Progenitor cell of endocrine pancreas (in vitro differentiated cells): ENCODE results near the gene ILKAP. TPM values are rescaled to one million over a fixed set of nuclear protein-coding genes. Genes with fewer than 3 reads are reported as not detected.
A peak's percentile ranks its signal among the peaks of the same experiment; 100 is the strongest.

ENCODE experiments used
- DNase-seq: peaks from one replicate; pipeline ENCODE4 v3.0.0; 2021; ENCODE audit warnings: low spot score; ENCODE audit not compliant: unreplicated experiment
- H3K27ac Mint-ChIP-seq: 2 replicates; pipeline ENCODE4 v1.8.0; 2021; ENCODE audit warnings: mild to moderate bottlenecking, moderate library complexity, mixed read lengths
- H3K27me3 Mint-ChIP-seq: 2 replicates; pipeline ENCODE4 v1.8.0; 2021; ENCODE audit warnings: mixed read lengths
- H3K36me3 Mint-ChIP-seq: 2 replicates; pipeline ENCODE4 v1.8.0; 2022; ENCODE audit warnings: mixed read lengths; ENCODE audit not compliant: insufficient read depth
- H3K4me1 Mint-ChIP-seq: 2 replicates; pipeline ENCODE4 v1.8.0; 2021; ENCODE audit warnings: low read depth, mixed read lengths
- H3K4me3 Mint-ChIP-seq: 2 replicates; pipeline ENCODE4 v1.8.0; 2021; ENCODE audit warnings: low read depth, mild to moderate bottlenecking, moderate library complexity, mixed read lengths
- H3K9me3 Mint-ChIP-seq: 2 replicates; pipeline ENCODE4 v1.8.0; 2021; ENCODE audit warnings: low read depth, mixed read lengths
- total RNA-seq: library from RNA; stranded (reverse); gene quantifications from 2 replicates; pipeline ENCODE4 v1.2.1, GENCODE V29; 2021
- TF ChIP-seq, protein P1 (sequence below): fragments of 200-600 bp; sonication (generic); IDR thresholded peaks from one replicate; pipeline ENCODE4 v1.5.0; 2021; ENCODE audit warnings: antibody characterized with exemption, mild to moderate bottlenecking; ENCODE audit not compliant: unreplicated experiment

ILKAP gene
- total RNA-seq, 1 donor from 2014 or later: 56.3 TPM

DNA sequence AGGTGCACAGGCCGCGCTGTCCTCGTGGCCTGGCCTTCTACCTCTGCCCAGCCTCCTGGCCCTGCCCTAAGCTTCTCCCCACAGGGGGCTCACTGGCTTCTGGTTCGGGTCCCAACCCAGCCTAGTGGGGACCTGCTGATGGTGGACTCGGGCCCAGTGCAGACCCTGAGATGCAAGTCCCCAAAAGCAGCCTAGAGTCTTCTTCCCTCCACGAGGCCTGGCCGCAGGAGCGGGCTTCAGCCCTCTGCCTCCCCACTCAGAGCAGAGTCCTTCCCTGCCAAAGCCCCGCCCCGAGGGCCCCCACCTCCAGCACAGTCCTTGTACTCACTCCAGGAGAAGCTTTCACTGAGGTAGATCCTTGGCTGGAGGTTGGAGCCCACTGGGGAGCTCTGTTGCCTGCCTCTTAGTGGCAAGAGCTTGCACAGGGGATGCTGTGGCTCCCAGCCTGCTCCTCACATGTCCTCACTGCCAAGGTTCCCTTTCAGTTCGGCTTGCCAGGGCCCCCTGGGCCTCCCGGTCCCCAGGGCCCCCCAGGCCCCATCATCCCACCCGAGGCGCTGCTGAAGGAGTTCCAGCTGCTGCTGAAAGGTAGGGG lies 41.1 kb downstream of the ILKAP start:
- TF ChIP-seq, protein P1, sequence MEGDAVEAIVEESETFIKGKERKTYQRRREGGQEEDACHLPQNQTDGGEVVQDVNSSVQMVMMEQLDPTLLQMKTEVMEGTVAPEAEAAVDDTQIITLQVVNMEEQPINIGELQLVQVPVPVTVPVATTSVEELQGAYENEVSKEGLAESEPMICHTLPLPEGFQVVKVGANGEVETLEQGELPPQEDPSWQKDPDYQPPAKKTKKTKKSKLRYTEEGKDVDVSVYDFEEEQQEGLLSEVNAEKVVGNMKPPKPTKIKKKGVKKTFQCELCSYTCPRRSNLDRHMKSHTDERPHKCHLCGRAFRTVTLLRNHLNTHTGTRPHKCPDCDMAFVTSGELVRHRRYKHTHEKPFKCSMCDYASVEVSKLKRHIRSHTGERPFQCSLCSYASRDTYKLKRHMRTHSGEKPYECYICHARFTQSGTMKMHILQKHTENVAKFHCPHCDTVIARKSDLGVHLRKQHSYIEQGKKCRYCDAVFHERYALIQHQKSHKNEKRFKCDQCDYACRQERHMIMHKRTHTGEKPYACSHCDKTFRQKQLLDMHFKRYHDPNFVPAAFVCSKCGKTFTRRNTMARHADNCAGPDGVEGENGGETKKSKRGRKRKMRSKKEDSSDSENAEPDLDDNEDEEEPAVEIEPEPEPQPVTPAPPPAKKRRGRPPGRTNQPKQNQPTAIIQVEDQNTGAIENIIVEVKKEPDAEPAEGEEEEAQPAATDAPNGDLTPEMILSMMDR: no peak
- Mint-ChIP-seq H3K27me3 (peaks cover 54% of the 10 kb centered on the region), H3K4me1 (peaks cover 3% of the 10 kb centered on the region), H3K27ac (no peak overlapping the region), H3K9me3 (no peaks in the 10 kb centered on the region), H3K36me3 (peaks cover 5% of the 10 kb centered on the region), H3K4me3 (no peak overlapping the region)
- no peak for DNase-seq

DNA sequence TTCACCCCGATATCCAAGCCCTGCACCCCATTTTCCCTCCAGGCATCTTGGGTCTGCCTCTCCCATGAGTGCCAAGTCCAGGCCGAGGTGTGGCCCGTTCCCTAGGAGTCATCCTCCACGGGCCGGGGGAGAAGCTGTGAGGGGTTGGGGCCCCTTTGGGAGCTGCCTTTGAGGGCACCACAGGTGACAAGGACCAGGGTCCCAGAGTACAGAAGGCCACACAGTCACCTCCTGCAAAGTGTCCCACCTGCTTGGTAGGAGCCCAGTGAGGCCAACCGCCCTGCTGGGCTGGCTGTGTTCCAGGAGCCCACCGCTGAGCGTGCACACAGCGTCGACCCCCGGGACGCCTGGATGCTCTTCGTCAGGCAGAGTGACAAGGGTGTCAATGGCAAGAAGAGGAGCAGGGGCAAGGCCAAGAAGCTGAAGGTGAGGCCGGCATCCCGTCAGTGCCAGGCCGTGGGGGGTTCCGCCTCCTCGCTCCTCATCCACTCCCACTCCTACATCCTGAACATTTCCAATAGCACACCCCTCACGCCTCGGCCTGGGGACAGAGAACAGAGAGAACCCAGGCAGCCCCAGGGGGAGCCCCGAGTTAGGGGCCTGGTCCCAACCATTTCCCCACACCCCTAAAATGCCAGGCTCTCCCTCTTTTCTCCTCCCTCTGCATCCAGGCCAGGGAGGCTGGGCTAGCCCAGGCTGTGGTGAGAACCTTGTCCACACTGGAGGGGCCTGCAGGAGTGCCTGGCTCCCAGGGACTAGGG lies 42.0 kb downstream of the ILKAP start:
- Mint-ChIP-seq H3K36me3 (peaks cover 5% of the 10 kb centered on the region), H3K9me3 (no peaks in the 10 kb centered on the region), H3K4me3 (no peak overlapping the region), H3K27ac (no peak overlapping the region), H3K4me1 (peaks cover 3% of the 10 kb centered on the region), H3K27me3 (peaks cover 57% of the 10 kb centered on the region)
- DNase-seq: no peak
- TF ChIP-seq, protein P1: no peak

DNA sequence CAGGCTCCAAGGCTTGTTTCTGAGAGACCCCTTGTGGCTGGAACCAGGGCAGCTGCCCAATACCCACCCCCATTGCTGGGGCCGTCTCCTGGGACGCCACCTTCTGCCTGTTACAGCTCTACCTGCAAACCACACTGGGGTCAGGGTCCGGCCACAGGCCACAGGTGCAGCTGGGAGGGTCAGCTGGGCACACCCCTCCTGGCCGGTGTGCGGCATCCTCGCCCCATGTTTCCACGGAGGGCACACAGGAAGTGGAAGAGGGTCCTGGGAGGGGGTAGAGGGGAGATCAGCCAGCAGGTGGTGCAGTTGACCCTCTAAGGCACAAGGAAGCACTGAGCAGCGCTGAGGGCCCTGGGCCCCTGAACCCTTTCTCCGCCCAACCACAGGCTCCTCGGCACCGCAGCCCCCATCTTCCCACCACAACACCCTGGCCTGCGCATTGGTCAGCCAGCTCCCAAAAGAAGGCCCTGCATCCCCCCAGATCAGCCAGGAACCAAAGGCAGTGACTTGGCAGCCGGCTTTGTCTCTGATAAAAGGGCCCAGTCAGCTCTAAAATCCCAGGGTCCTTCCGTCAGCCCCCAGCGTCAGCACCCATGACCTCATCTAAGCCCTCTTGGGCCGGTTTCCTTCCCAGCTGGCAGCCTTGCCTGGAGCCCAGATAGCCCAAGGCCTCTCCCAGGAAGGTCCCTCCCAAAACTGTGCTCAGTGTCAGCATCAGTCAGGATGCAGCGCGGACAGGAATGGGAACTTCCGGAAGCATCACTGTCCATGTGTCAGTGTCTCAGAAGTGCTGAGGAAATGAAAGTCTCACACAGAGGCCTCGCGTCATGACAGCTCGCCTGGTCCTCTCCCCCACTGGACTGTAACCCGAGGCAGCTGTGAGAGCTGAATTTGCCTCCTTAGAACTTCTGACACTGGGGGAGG lies 43.0 kb downstream of the ILKAP start:
- Mint-ChIP-seq H3K4me3 (no peak overlapping the region), H3K27me3 (peaks cover 53% of the 10 kb centered on the region), H3K9me3 (no peaks in the 10 kb centered on the region), H3K4me1 (peaks cover 3% of the 10 kb centered on the region), H3K36me3 (peaks cover 5% of the 10 kb centered on the region), H3K27ac (no peak overlapping the region)
- TF ChIP-seq, protein P1: peak; percentile 38
- DNase-seq: no peak

DNA sequence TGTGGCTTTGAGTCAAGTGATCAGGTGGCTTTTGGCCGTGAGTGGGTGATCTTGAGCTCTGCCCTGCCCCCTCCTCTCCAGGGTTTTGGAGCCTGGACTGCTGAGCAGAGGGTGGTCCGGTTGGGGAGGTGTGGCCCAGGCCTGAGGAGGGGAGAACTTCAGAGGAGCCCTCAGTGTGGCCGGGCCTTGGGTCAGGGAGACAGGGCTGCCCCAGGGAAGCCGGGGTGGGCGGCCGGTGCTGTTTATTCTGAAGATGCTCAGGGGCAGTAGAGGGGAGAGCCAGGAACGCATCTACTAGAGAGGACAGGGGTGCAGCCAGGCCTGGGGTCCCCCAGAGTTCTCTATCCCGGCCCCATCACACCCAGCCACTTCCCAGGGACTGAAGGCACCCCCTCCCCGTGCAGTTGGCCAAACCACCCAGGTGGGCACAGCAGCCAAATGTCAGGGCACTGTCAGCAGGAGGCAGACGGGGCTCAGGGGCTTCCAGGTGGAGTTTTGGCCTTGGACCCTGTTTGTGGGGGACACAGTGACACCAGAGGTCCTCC lies 43.8 kb downstream of the ILKAP start:
- peak overlapping the region; percentile 22 for H3K4me3 Mint-ChIP-seq
- peaks cover 49% of the 10 kb centered on the region for H3K27me3 Mint-ChIP-seq
- H3K4me1 Mint-ChIP-seq: peaks cover 3% of the 10 kb centered on the region
- DNase-seq: no peak
- TF ChIP-seq, protein P1: no peak
- H3K9me3 Mint-ChIP-seq: no peaks in the 10 kb centered on the region
- no peak overlapping the region for H3K27ac Mint-ChIP-seq
- no peaks in the 10 kb centered on the region for H3K36me3 Mint-ChIP-seq

DNA sequence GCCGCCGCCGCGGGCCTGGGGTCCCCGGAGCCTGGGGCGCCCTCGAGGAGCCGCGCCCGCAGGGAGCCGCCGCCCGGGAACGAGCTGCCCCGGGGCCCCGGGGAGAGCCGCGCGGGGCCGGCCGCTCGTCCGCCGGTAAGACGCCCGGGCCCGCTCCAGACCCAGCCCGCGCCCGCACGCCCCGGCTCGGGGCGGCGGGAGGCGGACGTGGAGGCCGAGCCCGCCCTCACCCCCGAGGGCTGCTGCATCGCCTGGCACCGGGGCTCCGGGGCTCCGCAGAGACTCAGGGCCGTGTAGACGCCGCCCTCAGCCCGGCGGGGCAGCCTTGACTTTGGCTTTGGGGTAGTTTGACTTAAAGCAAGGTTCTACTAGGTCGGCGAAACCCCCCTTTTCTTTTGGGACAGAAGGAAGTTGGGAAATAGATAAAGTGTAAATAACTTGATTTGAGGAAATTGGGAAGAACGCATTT lies 44.4 kb downstream of the ILKAP start:
- Mint-ChIP-seq H3K4me1 (peaks cover 3% of the 10 kb centered on the region), H3K9me3 (no peaks in the 10 kb centered on the region), H3K4me3 (peak overlapping the region; percentile 22), H3K27me3 (peaks cover 44% of the 10 kb centered on the region), H3K36me3 (no peaks in the 10 kb centered on the region), H3K27ac (no peak overlapping the region)
- no peak for DNase-seq
- TF ChIP-seq, protein P1: no peak
